Stomach (tissue), 9 donors: ENCODE measurements around the gene GPR150. TPM values are rescaled to one million over a fixed set of nuclear protein-coding genes. Genes with fewer than 3 reads are reported as not detected.
A peak's percentile ranks its signal among the peaks of the same experiment; 100 is the strongest.

ENCODE experiments used
- DNase-seq, 2 donors: peaks; one replicate each; pipeline versions ENCODE4 v3.0.0 to v3.0.0-alpha.2; 2013 to 2019
- H3K27ac ChIP-seq, 5 donors: fragments of 200-600 bp in 4 of 5; sonication (generic) in 4 of 5; one replicate each; pipeline ENCODE4 v1.5.1; 2013 to 2019; ENCODE audit warnings: mild to moderate bottlenecking in 1 of 5, moderate library complexity in 1 of 5
- H3K27me3 ChIP-seq, 3 donors: fragments of 200-600 bp; sonication (generic); one replicate each; pipeline ENCODE4 v1.5.1; 2017 to 2019; ENCODE audit warnings: mixed run types in 1 of 3
- H3K36me3 ChIP-seq, 4 donors: fragments of 200-600 bp; sonication (generic); 1 replicate in 3 of 4; 2 replicates in 1 of 4; pipeline ENCODE4 v1.5.1; 2016 to 2019
- H3K4me1 ChIP-seq, 4 donors: fragments of 200-600 bp; sonication (generic); one replicate each; pipeline ENCODE4 v1.5.1; 2016 to 2019
- H3K4me3 ChIP-seq, 4 donors: fragments of 200-600 bp; sonication (generic) in 3 of 4; one replicate each; pipeline ENCODE4 v1.5.1; 2016 to 2019; ENCODE audit warnings: mild to moderate bottlenecking in 1 of 4
- H3K9me3 ChIP-seq, 4 donors: fragments of 200-600 bp; sonication (generic); one replicate each; pipeline ENCODE4 v1.5.1; 2016 to 2019
- EP300 ChIP-seq: sonication (generic); formaldehyde crosslinking; IDR thresholded peaks from one replicate; pipeline ENCODE4 v1.6.1; 2017; ENCODE audit warnings: antibody characterized with exemption
- POLR2A ChIP-seq, 4 donors: fragments of 450-650 bp; IDR thresholded peaks; one replicate each; pipeline ENCODE4 v1.6.1; 2016; ENCODE audit warnings: antibody characterized with exemption in 4 of 4, control low read depth in 2 of 4, mild to moderate bottlenecking in 1 of 4, moderate library complexity in 1 of 4
- POLR2AphosphoS5 ChIP-seq, 3 donors: sonication (generic); formaldehyde crosslinking; IDR thresholded peaks; one replicate each; pipeline ENCODE4 v1.6.1; 2016; ENCODE audit warnings: antibody characterized with exemption in 3 of 3
- WGBS, 5 donors: extraction: QIAGEN DNeasy Blood & Tissue Kit in 3 of 5; methylation state at CpG; one replicate each; pipeline versions ENCODE4 v1.1.5 to v1.1.7; 2013 to 2018; 5-methylcytosine and 5-hydroxymethylcytosine counted together
- intact Hi-C: fragments of 100-400 bp; cut with DNase I; formaldehyde crosslinking; loops from one replicate; pipeline ENCODE4 v1.15.1; 2023; ENCODE audit warnings: low total_unique reads
- polyA plus RNA-seq, 3 donors: library from polyadenylated mRNA; stranded (reverse); fragments of 200-250 nt; gene quantifications; one replicate each; pipeline ENCODE4 v1.2.3, GENCODE V29; 2013
- total RNA-seq, 5 donors: library from RNA; depleted of rRNA; stranded (reverse); fragments of >200 nt; gene quantifications; one replicate each; pipeline versions ENCODE4 v1.1.0 to v1.2.3, GENCODE V29; 2014 to 2016
- TF ChIP-seq, protein P1 (sequence below), 7 experiments: fragments of 450-650 bp in 4 of 7; fragments of 200-600 bp in 3 of 7; sonication (generic) in 3 of 7; IDR thresholded peaks; one replicate each; pipeline ENCODE4 v1.5.1; 2016 to 2019; ENCODE audit warnings: antibody characterized with exemption in 7 of 7, control low read depth in 2 of 7, mild to moderate bottlenecking in 1 of 7
- donor health status: healthy with polysubstance abuse.
- donor health status: Bipolar disorder and iron deficiency.
- donor health status: healthy.

GPR150 gene
- total and polyA plus RNA-seq, 8 donors = 0.18 to 1.0 (median 0.76) TPM; not detected in 3

- 0 to 2% (median 1%) methylated on average over 30 to 60 of the region's 60 CpGs for WGBS, 5 donors
- intact Hi-C loops = loop anchor here (10.0 kb wide), 2 partner anchors 138 to 198 kb away; no protein-coding TSS in a partner anchor
- H3K36me3 ChIP-seq = no peaks in the 10 kb centered on the region
- H3K4me3 ChIP-seq = peak within 1 kb of the TSS; percentile 38 to 53 (median 49)
- TF ChIP-seq EP300 (peak; percentile 99), POLR2AphosphoS5 (IDR thresholded peaks at IDR 0.05) (peak; percentile 97 to 100 (median 99)), POLR2A (IDR thresholded peaks at IDR 0.05) (peak in 2 of 4 donors; percentile 89 to 92)
- TF ChIP-seq, protein P1, sequence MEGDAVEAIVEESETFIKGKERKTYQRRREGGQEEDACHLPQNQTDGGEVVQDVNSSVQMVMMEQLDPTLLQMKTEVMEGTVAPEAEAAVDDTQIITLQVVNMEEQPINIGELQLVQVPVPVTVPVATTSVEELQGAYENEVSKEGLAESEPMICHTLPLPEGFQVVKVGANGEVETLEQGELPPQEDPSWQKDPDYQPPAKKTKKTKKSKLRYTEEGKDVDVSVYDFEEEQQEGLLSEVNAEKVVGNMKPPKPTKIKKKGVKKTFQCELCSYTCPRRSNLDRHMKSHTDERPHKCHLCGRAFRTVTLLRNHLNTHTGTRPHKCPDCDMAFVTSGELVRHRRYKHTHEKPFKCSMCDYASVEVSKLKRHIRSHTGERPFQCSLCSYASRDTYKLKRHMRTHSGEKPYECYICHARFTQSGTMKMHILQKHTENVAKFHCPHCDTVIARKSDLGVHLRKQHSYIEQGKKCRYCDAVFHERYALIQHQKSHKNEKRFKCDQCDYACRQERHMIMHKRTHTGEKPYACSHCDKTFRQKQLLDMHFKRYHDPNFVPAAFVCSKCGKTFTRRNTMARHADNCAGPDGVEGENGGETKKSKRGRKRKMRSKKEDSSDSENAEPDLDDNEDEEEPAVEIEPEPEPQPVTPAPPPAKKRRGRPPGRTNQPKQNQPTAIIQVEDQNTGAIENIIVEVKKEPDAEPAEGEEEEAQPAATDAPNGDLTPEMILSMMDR (IDR thresholded peaks at IDR 0.05) = peak in 1 of 7 experiments; percentile 21
- peak; percentile 99 to 100 for DNase-seq
- H3K4me1 ChIP-seq = peaks cover 17 to 40% (median 28%) of the 10 kb centered on the region in 4 donors
- H3K9me3 ChIP-seq = no peaks in the 10 kb centered on the region
- no peaks in the 10 kb centered on the region for H3K27me3 ChIP-seq
- peak within 1 kb of the TSS; percentile 95 to 99 (median 96) for H3K27ac ChIP-seq
These were observed 26.9 kb downstream of the GPR150 start, which contains the start of gene RFESD for GRCh38 chr5:95646569-95647431. RFESD (plus strand) TSS chr5:95646777; CDS start chr5:95652272, 5,495 bp downstream.

- H3K36me3 ChIP-seq = peaks cover 0 to 8% (median 4%) of the 10 kb centered on the region in 4 donors
- no peaks in the 10 kb centered on the region for H3K27me3 ChIP-seq
- H3K4me1 ChIP-seq = peaks cover 12 to 33% (median 24%) of the 10 kb centered on the region in 4 donors
- 70 to 76% (median 72%) methylated on average over 12 of the region's 12 CpGs for WGBS, 5 donors
- peak overlapping the region in 4 of 5 donors; percentile 95 to 99 (median 96) for H3K27ac ChIP-seq
- DNase-seq = peak in 1 of 2 donors; percentile 16
- H3K4me3 ChIP-seq = peak overlapping the region in 1 of 4 donors; percentile 46
- intact Hi-C loops = loop anchor here (10.0 kb wide), 2 partner anchors 137 to 197 kb away; no protein-coding TSS in a partner anchor
- H3K9me3 ChIP-seq = no peaks in the 10 kb centered on the region
- TF ChIP-seq POLR2A (IDR thresholded peaks at IDR 0.05) = no peak
- TF ChIP-seq POLR2AphosphoS5 (IDR thresholded peaks at IDR 0.05) = peak in 2 of 3 donors; percentile 32 to 35
These were observed 28.3 kb downstream of the GPR150 start for GRCh38 chr5:95647886-95648860.

GRCh38 chr5:95649274-95649673 lies 29.4 kb downstream of the GPR150 start:
- intact Hi-C loops = loop anchor here (10.0 kb wide), 2 partner anchors 136 to 196 kb away; no protein-coding TSS in a partner anchor
- TF ChIP-seq POLR2AphosphoS5 (IDR thresholded peaks at IDR 0.05) = no peak
- TF ChIP-seq, protein P1 (IDR thresholded peaks at IDR 0.05) = no peak
- TF ChIP-seq EP300 = no peak
- no peak for DNase-seq

DNA sequence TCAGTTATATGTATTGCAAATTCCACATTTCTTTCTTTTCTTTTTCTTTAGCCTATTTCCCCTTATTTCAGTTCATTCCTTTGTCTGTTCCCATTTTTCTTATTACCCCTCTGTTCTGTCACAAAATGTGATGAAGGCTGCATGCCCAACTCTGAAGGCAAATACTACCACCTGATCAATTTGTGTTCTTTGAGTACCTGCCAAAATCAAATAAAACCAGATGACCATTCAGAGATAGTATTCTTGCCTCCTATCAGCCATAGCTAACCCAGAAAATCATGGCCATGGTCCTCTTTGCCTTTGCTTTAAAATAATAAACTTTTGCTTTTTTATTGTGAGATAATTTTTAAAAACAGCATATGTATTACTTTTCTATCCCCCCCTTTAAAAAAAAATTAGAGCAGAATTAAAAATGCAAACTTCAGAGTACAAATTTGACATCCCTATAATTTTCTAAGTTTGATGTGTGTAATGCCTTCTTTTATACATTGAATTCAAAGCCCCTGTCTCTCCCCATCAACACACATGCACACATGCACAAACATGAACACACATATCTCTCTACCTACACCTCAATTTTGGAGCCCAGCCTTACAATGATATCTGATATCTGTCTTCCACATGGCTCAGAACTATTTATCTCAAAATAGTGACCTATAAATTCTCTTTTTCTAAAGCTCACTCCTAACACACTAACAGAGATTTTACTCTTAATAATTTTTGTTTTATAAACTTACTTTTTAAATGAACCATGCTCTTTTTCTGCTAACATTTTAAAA lies 30.1 kb downstream of the GPR150 start:
- Histone ChIP-seq H3K4me1 (peaks cover 7 to 22% (median 15%) of the 10 kb centered on the region in 4 donors), H3K27ac (no peak overlapping the region), H3K9me3 (no peaks in the 10 kb centered on the region), H3K36me3 (peaks cover 0 to 13% (median 5%) of the 10 kb centered on the region in 4 donors), H3K4me3 (no peak overlapping the region), H3K27me3 (no peaks in the 10 kb centered on the region)
- intact Hi-C loops = loop anchor here (10.0 kb wide), 2 partner anchors 135 to 195 kb away; no protein-coding TSS in a partner anchor
- no peak for DNase-seq
- TF ChIP-seq, protein P1 (IDR thresholded peaks at IDR 0.05) = no peak
- no peak for TF ChIP-seq POLR2A (IDR thresholded peaks at IDR 0.05)
- no peak for TF ChIP-seq EP300
- TF ChIP-seq POLR2AphosphoS5 (IDR thresholded peaks at IDR 0.05) = no peak

More at GRCh38 chr5:95649274-95649673, 29.4 kb downstream of the GPR150 start:
- H3K27me3 ChIP-seq = no peaks in the 10 kb centered on the region
- H3K4me1 ChIP-seq = peaks cover 12 to 28% (median 20%) of the 10 kb centered on the region in 4 donors
- H3K9me3 ChIP-seq = no peaks in the 10 kb centered on the region
- H3K27ac ChIP-seq = no peak overlapping the region
- H3K36me3 ChIP-seq = peaks cover 0 to 13% (median 5%) of the 10 kb centered on the region in 4 donors
- H3K4me3 ChIP-seq = no peak overlapping the region
